Activated CD4-positive, CD25-positive, alpha-beta regulatory T cell (primary cell): ENCODE data around the gene S100A7.
"Not testable (repeated sequence)": the region's sequence is repeated elsewhere in the genome, so short reads cannot be mapped to it uniquely, and the experiment has no call there.

Experiments used
- DNase-seq, 4 experiments: peaks; one replicate each; lab custom pipeline; 2025; lab: John Stamatoyannopoulos, UW

The S100A7 gene

GRCh38 chr1:153476491-153477093 is 16.1 kb upstream of the S100A7 start:
- DNase-seq = no peak

- DNase-seq = no peak
Measured at GRCh38 chr1:153475282-153475681, 14.8 kb upstream of the S100A7 start.

- DNase-seq = no peak
Measured at GRCh38 chr1:153474347-153474746, 13.9 kb upstream of the S100A7 start.

GRCh38 chr1:153470707-153471106 is 10.3 kb upstream of the S100A7 start:
- no peak for DNase-seq

- DNase-seq = no peak
Measured at GRCh38 chr1:153466908-153467307, 6.5 kb upstream of the S100A7 start.

- peak; percentile 14 to 54 (median 38) for DNase-seq
Measured at GRCh38 chr1:153465811-153466636, 5.6 kb upstream of the S100A7 start.

- DNase-seq = not testable (repeated sequence)
Measured at GRCh38 chr1:153462741-153463140, 2.3 kb upstream of the S100A7 start.

- DNase-seq = no peak
Measured at GRCh38 chr1:153459655-153460054, 796 bp downstream of the S100A7 start.

GRCh38 chr1:153456396-153456795 is 4.1 kb downstream of the S100A7 start:
- no peak for DNase-seq

- DNase-seq = not testable (repeated sequence)
Measured at GRCh38 chr1:153448851-153449250, 11.6 kb downstream of the S100A7 start.

- DNase-seq = no peak
Measured at GRCh38 chr1:153447498-153448170, 12.8 kb downstream of the S100A7 start.

GRCh38 chr1:153444078-153444477 is 16.4 kb downstream of the S100A7 start:
- DNase-seq = no peak

- DNase-seq = no peak
Measured at GRCh38 chr1:153443486-153443885, 17.0 kb downstream of the S100A7 start.

GRCh38 chr1:153441238-153441755 is 19.2 kb downstream of the S100A7 start:
- no peak for DNase-seq

GRCh38 chr1:153439273-153439672 is 21.2 kb downstream of the S100A7 start:
- no peak for DNase-seq

- no peak for DNase-seq
Measured at GRCh38 chr1:153438599-153438998, 21.9 kb downstream of the S100A7 start.

GRCh38 chr1:153437236-153437635 is 23.2 kb downstream of the S100A7 start:
- no peak for DNase-seq

- no peak for DNase-seq
Measured at GRCh38 chr1:153434746-153435455, 25.6 kb downstream of the S100A7 start.

- no peak for DNase-seq
Measured at GRCh38 chr1:153432874-153433681, 27.4 kb downstream of the S100A7 start.

GRCh38 chr1:153431928-153432327 is 28.5 kb downstream of the S100A7 start:
- no peak for DNase-seq

- DNase-seq = no peak
Measured at GRCh38 chr1:153431427-153431826, 29.0 kb downstream of the S100A7 start.
